A172 (cell line): ENCODE data around the gene NF1. TPM values are rescaled to one million over a fixed set of nuclear protein-coding genes. Genes with fewer than 3 reads are reported as not detected.

Experiments used
- DNase-seq: peaks from one replicate; pipeline ENCODE4 v3.0.0-alpha.2; 2015; ENCODE audit warnings: low spot score
- total RNA-seq: library from RNA; depleted of rRNA; stranded (reverse); fragments of >200 nt; shearing (Covaris generic); gene quantifications from 2 replicates; pipeline ENCODE4 v1.2.3, GENCODE V29; 2014

The NF1 gene
- total RNA-seq, 1 experiment from 2014 or later = 32.7 TPM

DNA sequence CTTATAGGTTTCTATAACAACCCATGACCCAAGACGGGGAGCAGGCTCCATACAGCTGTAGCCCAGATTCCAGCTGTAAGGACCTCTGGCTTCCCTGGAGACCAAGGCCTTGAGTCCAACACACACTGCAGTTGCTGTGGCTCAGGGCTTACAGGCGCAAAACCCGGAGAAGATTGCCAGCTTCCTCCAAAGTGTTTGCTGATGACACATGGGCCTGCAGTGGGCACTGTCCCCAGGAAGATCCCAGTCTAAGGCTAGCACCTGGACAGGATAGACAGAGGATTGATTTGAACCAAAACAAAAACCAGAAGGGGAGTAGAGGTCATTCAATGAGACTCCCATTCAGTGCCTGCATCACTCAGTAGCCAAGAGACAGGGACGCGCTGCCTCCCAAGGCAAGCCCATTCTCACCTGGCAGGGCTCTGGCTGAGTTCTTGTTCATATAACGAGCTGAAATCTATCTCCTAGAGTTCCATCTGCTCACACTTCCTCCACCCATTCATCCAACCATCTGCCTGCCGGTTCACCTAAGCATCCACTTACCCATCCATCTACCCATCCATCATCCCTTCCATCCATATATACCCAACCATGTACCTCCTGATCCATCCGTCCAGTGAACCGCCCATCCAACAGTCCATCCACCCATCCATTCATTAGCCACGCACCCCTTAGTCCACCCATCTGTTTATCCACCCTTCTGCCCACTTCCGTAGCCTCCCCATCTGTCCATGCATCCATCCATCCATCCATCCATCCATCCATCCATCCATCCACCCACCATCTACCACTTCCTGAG lies 306.9 kb downstream of the NF1 start:
- no peak for DNase-seq

DNA sequence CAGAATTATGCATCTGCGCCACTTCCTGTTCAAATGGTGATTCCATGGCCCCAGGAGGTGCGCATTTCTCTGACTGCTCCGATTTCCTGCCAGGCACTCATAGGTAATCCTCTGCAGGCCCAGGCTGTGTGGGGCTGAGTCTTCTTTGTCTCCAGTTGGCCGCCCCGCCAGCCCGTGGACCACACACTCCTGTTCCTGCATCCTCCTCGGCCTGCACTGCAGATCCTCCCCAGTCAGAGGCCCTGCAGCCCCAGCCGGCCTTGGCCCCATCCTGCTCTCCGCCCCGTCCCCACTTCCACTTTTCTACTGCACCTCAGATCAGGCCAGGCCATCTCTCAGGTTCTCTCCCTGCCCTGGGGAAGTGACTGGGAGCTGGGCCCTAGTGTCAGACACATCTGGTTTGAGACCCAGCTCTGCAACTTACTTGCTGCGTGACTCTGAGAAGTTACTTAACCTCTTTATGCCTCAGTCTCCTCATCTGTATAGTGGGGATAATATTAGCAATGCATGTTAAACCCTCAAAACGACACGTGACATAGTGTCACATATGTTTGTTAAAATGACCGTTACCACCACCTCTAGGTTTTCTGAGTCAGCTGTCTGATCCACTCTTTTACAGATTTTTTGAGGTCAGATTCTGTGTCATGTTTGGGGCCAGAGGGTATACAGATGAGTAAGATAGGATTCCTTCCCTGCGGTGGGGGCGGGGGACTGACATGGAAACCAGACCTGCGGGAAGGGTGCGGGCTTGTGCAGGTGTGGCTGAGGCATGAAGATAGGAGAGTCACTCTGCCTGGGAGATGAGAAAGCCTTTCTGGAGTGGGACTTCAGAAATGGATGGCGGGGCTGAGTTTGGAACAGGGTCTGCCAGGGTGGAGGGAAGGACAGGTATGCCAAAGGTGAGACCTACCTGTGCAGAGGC lies 309.5 kb downstream of the NF1 start:
- no peak for DNase-seq

DNA sequence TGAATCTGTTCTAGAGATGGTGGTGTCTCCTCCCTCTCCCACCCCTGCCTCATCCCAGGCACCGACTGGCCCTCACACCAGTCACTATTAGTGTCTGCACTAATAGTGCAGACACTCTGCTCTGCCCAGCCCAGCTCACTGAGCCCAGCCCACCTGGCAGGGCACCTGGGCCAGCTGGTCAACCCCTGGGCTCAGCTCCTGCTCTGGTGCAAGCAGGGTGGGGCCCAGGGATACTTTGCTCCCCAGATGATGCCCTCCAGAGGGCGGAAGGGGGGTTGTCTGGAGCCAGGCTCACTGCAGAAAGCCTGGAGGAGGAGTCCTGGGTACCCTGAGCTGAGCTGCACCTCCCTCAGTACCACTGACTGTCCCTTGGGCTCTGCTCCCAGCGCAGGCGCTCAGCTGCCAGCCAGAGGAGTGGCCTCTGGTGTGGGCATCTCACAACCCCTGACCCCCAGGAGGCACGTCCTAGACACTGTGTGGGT lies 311.2 kb downstream of the NF1 start:
- no peak for DNase-seq

DNA sequence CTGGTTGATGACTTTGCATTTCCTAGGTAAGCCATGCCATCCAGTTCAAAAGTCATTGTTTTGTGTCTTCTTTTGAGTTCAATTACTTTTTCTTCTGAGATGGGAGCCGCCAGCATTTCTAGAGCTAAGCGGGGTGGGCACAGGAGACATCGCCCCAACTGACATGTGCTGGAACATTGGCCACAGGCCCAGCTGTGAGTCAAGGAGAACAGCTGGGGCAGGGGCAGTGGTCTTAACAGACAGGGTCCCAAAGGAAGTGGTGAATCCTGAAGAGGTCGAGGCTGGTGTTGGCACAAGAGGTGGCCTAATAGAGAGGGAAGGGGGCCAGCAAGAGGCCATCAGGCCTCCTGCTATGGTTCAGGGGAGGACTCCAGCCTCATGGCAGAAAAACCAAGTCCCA lies 313.8 kb downstream of the NF1 start:
- DNase-seq = no peak

DNA sequence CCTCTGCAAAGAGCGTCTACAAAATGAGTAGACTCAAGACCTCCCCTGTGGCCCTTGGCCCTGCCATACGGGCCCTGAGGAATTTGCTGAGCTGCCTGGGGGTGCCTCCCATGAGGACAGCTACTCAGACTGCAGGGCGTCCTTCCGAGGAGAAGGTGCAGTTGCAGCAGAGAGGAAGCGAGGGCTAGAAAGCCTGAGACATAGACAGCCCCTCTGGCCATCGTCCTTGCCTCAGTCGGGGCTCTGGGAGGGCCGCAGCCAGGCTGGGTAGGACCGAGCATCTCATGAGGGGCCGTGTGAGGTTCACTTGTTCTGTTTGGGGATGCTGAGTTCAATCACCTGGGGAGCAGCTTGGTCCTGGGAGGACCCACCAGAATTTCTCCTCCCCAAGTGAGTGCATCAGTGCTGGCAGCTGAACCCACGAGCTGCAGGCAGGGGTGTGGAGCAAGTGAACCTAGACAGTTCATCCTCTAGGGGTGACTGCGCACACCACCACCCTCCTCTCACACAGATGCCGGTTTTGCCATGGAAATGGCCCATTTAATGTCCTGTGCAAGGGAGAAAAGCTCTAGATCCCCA lies 317.0 kb downstream of the NF1 start:
- no peak for DNase-seq

DNA sequence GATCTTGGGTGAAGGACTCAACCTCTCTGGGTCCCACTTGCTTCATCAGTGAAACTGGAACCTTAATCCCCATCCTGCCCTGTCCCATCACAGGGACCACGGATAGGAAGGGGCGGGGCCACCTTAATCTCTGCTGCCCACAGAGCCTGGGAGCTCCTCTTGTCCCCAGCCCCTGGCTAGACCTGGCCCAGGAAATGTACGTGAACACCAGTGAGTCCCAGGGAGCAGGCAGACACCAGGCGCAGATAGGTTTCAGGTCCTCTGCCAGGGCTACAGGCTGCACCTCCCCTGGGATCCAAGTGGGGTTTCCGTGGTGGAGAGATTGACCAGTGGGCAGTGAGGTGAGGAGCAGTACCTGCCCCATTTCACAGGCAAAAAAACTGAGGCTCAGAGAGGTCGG lies 317.7 kb downstream of the NF1 start:
- DNase-seq = no peak

DNA sequence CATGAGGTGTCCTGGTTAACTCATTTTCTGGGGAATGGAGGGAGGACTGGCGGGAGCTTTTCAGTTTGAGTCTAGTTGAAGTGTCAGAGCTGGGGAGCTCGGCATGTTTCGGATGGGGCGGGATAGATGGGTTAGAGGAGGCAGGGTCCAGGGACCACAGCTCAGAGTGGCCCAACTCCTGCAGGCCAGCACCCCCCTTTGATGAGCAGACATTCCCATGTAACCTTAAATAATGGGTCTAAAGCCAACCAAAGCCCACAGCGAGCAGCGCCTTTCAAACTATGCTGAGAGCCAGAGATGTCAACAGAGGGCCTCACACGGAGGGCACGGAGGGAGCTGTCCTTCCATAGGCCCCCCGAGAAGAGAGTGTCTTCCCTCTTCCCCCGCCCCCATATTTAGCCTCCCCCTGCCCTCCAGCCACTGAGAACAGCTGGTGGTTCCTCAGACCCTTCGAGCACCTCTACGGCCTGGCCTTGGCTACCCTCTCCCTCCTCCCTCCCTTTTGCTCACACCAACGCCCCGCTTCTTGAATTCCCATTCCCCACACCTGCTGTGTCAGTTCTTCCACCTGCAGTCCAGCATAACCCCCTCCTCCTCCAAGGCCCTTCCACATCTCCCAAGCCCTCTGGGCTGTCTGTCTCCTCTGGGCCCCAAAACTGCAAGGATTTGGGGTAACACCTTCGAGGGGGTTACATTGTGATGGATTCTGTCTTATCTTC lies 318.5 kb downstream of the NF1 start:
- DNase-seq = no peak

DNA sequence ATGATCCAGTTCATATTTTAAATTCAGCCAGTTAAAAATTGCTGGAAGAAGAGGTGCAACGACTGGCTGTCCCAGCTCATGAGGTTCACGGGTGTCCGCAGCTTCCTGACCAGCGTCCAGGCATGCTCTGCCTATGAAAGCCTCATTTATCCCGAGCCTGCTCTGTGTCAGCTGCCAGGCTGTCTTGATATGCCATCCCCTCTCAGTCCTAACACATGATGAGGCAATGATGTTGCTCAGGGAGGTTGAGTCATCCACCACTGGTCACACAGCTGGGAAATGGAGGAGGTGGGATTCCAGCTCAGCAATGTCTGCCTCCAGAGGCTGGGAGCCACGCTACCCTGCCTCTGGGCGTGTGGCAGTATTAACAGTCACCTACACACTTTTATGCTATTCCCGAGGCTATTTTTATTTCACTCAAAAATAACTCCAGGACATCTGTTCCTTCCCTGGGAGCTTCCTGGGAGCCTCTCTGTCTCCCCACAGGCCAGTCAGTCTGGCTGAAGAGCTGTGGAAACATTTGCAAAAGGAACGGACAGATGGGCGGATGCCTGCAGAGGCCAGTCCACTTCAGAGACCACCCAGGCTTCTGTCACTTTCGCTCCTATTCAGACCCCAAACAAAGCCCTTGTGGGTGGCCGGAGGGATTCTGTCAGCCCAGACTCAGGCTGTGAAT lies 319.2 kb downstream of the NF1 start:
- DNase-seq = peak; percentile 37

DNA sequence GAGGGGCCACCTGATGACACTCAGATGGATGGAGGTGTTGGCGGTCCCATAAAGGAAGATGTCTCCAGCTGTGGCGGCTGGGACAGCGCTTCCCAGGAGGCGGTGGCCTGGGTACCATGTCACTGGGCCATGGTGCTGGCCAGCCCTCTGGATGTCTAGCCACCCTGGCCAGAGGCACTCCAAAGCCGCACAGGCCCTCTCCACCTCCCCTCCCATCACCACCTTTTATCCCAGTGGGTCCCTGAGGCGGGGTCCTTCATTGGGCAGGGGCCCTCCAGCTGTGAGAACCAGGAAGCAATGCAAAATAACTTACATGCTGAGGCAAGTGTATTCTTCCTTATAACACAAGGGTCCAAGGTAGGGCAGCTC lies 319.8 kb downstream of the NF1 start:
- DNase-seq = no peak

DNA sequence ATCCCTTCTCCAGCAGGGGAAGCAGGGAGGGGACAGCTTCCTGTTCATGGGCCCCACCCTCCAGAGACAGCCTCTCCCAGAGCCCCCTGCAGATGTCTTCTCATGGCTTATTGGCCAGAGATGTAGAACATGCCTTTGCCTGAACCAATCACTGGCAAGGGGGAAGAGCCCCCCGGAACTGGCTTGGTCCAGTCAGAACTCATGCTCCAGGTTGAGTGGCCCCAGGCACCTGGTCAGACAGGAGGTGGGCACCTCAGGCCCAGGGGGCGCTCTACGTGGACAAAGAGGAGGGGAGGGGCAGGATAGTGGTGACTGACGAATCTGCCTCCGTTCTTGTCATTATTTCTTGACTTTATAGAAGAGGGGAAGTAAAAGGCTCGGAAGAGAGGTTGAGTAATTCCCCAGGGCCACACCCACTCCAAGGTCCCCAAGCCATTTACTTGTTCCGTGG lies 320.3 kb downstream of the NF1 start:
- no peak for DNase-seq

DNA sequence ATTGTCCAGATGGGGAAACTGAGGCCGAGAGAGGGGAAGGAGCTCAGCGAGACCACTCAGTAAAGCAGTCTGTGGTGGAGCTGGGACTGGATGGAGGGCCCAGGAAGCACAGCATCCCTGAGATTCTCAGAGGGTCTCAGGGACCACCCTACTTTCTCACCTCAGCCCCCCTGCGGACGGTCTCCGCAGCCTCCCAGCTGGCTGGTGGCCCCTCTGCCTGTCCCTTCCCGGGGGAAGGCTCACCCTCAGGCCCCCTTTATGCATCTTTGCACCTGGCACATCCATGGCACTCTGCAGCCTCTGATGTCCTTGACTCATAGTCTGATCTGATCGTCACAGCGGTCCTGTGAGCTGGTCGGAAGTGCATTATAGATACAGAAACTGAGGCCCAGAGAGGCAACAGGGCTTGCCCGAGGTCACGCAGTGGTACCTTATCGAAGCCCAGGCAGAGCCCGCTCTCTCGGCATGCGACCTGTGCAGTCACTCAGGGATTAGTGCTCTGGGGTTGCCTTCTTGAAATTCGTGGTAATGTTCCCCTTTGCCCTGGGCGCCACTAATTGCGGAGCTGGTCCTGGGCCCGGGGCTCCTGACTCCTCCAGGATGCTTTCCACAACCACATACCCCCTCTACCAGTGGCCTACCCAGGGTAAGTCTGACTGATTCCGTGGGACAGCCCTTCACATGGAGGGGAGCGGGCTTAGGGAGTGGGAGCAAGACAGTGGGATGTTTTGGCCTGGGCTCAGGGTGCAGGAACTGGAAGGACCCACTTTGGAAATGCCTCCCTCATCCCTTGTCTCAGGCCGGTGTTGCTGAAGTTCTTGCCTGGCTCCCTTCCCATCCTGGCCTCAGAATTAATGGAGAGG lies 321.1 kb downstream of the NF1 start:
- no peak for DNase-seq

DNA sequence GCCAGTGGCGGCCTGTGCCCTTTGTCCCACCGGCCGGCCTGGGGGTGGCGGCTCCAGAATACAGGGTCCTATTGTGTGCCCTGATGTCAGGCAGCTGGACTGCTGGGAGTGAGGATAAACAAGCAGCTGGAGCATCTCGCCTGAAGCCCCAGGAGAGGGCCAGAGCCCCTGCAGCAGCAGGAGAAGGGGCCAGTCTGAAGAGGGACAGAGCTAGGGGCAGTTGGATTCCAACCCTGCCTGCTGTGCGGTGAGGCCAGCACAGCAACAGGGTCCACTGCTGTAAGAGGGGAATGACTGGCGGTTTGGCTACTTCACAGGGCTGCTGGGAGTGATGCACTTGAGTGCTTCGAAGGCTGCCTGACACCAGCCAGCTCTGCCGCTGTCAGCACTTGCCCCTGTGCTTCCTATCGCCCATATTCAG lies 321.7 kb downstream of the NF1 start:
- no peak for DNase-seq

DNA sequence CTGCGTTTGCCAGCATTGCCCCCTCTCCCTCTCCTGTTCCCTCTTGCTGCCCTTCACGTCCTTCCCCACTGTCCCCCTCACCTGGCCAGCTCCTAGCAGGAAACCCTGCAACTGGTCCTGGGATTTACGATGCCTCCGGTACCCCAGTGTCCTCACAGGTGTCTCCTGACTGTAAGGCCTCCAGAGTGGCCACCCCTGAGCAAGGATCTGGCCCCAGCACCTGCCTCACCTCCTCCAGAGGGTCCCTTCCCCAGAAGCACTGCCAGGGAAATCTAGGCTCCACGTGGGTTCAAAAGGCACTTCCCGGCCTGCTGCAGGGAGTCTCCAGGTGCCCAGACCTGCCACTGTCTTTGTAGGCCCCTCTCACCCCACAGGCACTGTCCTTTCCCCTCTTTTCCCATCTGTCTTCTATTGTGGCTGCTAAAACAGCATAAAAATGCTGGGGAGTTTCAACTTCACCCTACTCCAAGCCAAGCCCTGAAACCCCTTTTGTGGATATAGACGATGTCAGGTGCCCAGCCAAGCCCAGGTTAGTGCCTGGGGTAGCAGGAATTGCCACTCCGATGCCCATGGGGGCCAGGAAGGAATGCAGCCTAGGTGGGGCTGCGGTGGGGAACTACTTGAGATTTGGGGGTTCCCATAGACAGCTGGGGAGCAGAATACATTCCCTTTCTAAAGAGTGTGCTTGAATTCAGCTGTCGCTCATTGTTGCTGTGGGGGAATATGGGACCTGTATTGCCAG lies 322.4 kb downstream of the NF1 start:
- no peak for DNase-seq

DNA sequence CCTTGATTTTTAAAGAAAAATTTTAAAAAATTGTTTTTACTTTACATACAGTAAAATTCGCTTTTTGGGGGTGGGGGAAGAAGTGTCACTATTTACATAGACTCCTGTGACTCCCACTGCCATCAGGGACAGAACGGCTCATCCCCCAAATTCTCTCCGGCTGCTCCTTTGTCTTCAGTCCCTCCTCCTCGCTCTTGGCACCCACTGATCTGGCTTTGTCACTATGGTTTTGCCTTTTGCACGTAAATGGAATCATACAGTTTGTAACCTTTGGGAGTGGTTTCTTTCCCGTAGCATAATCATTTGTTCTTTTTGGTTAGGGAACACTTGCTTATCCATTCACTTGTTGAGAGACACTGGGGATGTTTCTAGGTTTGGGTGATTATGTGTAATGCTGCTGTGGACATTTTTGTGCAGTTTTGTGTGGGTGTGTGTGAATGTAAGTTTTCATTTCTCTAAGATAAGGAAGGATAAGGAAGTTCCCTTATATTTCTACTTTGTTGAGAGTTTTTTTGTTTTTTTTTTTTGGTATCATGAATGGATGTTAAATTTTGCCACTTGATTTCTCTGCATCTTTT lies 324.1 kb downstream of the NF1 start:
- no peak for DNase-seq

DNA sequence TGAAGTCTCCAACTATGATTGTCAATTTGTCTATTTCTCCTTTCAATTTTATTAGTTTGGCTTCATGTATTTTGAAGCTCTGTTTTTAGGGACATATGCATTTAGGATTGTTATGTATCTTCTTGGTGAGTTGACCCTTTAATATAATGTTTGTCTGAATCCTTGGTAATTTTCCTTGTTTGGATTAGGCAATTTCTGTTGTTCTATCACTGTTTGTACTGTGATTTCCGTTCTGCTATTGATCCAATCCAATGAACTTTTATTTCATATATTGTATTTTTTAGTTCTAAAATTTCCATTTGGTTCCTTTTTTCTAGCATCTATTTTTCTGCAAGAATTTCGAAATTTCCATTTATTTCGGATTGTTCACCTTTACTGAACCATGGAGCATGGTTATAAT lies 327.7 kb downstream of the NF1 start:
- no peak for DNase-seq

DNA sequence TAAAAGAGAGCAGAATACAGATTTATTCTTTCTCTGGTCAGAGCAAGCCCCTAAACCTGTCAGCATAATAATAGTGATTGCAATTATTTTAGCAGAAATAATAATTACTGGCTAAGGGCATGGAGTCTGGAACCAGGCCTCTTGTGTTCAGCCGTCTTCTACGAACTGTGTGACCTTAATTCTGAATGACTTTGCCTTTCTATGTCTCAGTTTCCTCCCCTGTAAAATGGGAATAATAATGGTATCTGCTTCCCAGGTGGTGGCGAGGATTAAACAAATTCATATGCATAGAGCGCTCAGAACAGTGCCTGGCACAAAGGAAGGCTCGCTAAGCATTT lies 330.1 kb downstream of the NF1 start:
- no peak for DNase-seq

DNA sequence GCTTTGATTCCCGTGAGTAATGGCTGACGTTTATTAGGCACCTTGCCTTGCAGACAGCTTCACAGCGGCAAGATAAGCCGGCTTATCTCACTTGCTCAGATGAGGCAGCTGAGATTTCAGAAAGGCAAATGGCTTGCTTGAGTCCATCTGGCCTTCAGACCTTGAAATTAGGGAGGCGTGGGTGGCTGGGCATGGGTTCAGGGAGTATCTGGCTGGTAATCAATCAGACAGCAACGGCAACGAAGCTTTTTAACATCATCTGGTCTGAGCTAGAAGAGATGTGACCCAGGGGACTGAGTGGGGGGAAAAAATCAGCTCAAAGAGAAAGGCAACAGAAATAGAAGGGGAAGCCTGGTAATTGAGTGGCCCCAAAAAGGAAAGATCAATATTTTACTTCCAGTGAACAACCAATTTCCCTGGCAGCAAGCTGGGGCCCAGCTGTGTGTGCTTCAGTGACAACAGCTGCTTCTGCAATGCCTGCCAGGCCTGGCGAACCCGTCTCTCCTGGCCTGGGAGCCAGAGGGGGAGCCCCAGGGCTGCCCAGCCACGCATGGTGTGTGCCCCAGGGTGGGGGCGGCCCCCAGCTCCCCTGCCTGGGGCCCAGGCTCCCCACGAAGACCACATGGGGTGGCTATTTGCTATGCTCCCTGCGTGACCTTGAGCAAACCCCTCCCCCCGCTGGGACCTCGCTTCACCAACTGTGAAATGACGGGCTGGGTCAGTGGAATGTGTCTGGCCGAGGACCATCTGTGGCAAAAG lies 330.7 kb downstream of the NF1 start:
- DNase-seq = no peak
